HL-60 (cell line): ENCODE measurements around the gene BFSP2.

ENCODE experiments used
- CTCF ChIP-seq: IDR thresholded peaks from one replicate; pipeline ENCODE4 v1.5.1; 2011; ENCODE audit warnings: low read length, control low read depth, inconsistent platforms; ENCODE audit not compliant: insufficient read depth
- POLR2AphosphoS5 ChIP-seq: IDR thresholded peaks from 2 replicates; pipeline ENCODE4 v1.6.1; 2012; ENCODE audit warnings: low read depth

- TF ChIP-seq POLR2AphosphoS5 (no peak), CTCF (no peak)
These were observed 55.4 kb downstream of the BFSP2 start for GRCh38 chr3:133455281-133455680.
